Ishikawa (cell line): ENCODE data around the gene KRTAP10-1.

Source experiments
- CEBPB ChIP-seq: IDR thresholded peaks from 2 replicates; pipeline ENCODE4 v1.6.1; 2012
- CREB1 ChIP-seq: IDR thresholded peaks from 2 replicates; pipeline ENCODE4 v1.6.1; 2012; ENCODE audit warnings: low read depth
- EGR1 ChIP-seq: IDR thresholded peaks from 2 replicates; pipeline ENCODE4 v1.6.1; 2012
- EP300 ChIP-seq: IDR thresholded peaks from 2 replicates; pipeline ENCODE4 v1.6.1; 2012; ENCODE audit warnings: borderline replicate concordance
- FOXM1 ChIP-seq: IDR thresholded peaks from 2 replicates; pipeline ENCODE4 v1.6.1; 2012; ENCODE audit warnings: low read depth, borderline replicate concordance
- NFIC ChIP-seq: IDR thresholded peaks from 2 replicates; pipeline ENCODE4 v1.6.1; 2012
- RAD21 ChIP-seq: IDR thresholded peaks from 2 replicates; pipeline ENCODE4 v1.6.1; 2012; ENCODE audit warnings: low read depth
- REST ChIP-seq: IDR thresholded peaks from 2 replicates; pipeline ENCODE4 v1.6.1; 2012; ENCODE audit warnings: low read depth, mild to moderate bottlenecking
- TAF1 ChIP-seq: IDR thresholded peaks from 2 replicates; pipeline ENCODE4 v1.6.1; 2012; ENCODE audit warnings: low read depth, mild to moderate bottlenecking
- TCF12 ChIP-seq: IDR thresholded peaks from 2 replicates; pipeline ENCODE4 v1.6.1; 2012; ENCODE audit warnings: low read depth
- TEAD4 ChIP-seq: IDR thresholded peaks from 2 replicates; pipeline ENCODE4 v1.6.1; 2012
- USF1 ChIP-seq: IDR thresholded peaks from 2 replicates; pipeline ENCODE4 v1.6.1; 2012
- YY1 ChIP-seq: IDR thresholded peaks from 2 replicates; pipeline ENCODE4 v1.6.1; 2012; ENCODE audit warnings: low read depth
- ZBTB7A ChIP-seq: IDR thresholded peaks from 2 replicates; pipeline ENCODE4 v1.6.1; 2012; ENCODE audit warnings: low read depth
- TF ChIP-seq, protein P1 (sequence below): IDR thresholded peaks from 2 replicates; pipeline ENCODE4 v1.6.1; 2012

Gene KRTAP10-1

DNA sequence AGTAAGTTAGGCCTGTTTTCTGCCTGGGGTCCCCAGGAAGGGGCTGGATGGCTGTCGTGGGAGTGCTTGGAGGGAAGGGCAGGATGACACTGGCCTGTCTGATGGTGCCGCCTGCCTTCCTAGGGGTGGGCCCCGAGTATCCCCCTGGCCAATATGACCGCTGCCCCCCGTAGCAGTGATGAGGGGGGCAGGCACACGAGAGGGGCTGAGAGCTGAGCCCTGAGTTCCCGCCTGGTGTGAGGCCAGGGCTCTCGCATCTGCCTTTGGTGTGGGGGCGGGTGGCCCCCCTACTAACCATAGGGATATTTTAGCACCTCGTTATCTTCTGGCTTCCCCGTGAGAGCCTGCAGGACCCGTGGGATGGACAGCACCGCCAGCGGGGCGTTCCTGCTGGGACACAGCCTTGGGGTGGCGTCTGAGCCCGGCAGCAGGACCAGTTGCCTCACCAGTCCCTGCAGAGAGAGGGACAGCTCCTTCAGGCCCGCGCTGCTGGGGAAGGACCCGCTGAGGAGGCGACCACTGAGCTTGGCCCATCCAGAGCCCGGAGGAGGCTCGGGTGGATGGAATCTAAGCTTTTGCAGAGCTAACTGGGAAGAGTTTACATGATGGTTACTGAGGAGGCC is 10.4 kb downstream of the KRTAP10-1 start:
- TF ChIP-seq, protein P1, sequence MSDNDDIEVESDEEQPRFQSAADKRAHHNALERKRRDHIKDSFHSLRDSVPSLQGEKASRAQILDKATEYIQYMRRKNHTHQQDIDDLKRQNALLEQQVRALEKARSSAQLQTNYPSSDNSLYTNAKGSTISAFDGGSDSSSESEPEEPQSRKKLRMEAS: no peak
- TF ChIP-seq EGR1: no peak
- no peak for TF ChIP-seq TCF12
- TF ChIP-seq REST: peak; percentile 26; the same call in 1 of the 2 replicates

DNA sequence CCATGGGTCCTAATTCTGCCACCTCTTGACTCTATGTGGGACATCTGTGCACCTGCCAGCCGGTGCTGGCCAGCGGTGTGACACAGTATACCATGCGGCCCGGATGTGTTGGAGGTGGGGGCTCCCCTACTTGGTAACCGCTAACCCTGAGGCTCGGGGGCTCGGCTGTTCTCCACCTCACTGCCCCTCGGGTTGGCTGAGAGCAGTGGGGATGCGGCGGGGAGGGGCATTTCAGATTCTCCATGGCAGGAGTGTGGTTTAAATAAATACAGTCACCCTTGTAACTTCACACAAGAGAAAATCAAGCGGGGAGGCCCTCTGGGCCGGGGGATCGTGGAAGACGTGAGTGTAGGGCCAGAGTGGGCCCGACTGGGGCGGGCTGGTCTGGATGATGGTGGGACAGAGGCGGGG is 11.0 kb downstream of the KRTAP10-1 start:
- no peak for TF ChIP-seq NFIC
- no peak for TF ChIP-seq TCF12
- no peak for TF ChIP-seq USF1
- TF ChIP-seq YY1: no peak
- no peak for TF ChIP-seq FOXM1
- no peak for TF ChIP-seq CREB1
- TF ChIP-seq EP300: no peak
- TF ChIP-seq TEAD4: no peak
- no peak for TF ChIP-seq CEBPB
- no peak for TF ChIP-seq REST
- TF ChIP-seq, protein P1: no peak
- no peak for TF ChIP-seq ZBTB7A
- no peak for TF ChIP-seq RAD21
- no peak for TF ChIP-seq EGR1
- TF ChIP-seq TAF1: no peak

- TF ChIP-seq EP300 (no peak), NFIC (no peak), YY1 (no peak), TCF12 (no peak), USF1 (no peak), CREB1 (no peak), REST (no peak), CEBPB (no peak), ZBTB7A (no peak)
- TF ChIP-seq, protein P1: no peak
These were observed 11.4 kb downstream of the KRTAP10-1 start for GRCh38 chr21:44528634-44528995.

DNA sequence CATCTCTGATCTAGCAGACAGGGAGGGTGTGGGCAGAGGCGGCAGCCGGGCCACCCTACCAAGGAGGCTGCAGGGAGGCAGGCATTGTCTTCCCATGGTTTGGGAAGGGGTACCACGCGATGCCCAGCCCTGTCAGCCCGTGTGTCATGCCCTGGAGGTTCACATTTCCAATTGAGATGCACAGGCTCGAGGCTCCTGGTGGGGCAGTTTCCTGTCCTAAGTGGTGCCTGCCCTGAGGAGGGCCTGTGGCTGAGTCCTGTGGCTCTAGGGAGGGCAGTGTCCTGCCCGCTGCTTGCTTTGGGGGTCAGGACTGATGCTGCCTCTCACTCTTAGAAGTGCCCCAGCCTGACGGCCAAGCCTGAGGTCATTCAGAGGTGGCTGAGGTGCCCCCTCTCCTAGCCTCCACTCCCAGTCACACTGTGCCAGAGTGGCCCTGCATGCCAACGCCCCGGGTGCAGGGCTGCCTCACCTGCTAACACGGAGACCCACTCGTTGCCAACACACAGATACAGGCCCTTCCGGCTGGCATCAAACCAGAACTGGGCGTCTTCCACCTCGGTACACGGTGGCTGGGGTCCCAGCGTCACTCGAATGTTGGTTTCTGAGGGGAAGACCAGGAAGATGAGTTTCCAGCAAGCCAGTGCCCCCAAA is 11.9 kb downstream of the KRTAP10-1 start:
- TF ChIP-seq USF1: no peak
- no peak for TF ChIP-seq TAF1
- TF ChIP-seq REST: no peak
